ENCODE results near the gene TMEM129.
A peak's percentile ranks its signal among the peaks of the same experiment; 100 is the strongest.
"Not testable (repeated sequence)": the region's sequence is repeated elsewhere in the genome, so short reads cannot be mapped to it uniquely, and the experiment has no call there.

Gene TMEM129

GRCh38 chr4:1718095-1718850, 2.9 kb downstream of the TMEM129 start:
- DNase-seq, result no peak

DNA sequence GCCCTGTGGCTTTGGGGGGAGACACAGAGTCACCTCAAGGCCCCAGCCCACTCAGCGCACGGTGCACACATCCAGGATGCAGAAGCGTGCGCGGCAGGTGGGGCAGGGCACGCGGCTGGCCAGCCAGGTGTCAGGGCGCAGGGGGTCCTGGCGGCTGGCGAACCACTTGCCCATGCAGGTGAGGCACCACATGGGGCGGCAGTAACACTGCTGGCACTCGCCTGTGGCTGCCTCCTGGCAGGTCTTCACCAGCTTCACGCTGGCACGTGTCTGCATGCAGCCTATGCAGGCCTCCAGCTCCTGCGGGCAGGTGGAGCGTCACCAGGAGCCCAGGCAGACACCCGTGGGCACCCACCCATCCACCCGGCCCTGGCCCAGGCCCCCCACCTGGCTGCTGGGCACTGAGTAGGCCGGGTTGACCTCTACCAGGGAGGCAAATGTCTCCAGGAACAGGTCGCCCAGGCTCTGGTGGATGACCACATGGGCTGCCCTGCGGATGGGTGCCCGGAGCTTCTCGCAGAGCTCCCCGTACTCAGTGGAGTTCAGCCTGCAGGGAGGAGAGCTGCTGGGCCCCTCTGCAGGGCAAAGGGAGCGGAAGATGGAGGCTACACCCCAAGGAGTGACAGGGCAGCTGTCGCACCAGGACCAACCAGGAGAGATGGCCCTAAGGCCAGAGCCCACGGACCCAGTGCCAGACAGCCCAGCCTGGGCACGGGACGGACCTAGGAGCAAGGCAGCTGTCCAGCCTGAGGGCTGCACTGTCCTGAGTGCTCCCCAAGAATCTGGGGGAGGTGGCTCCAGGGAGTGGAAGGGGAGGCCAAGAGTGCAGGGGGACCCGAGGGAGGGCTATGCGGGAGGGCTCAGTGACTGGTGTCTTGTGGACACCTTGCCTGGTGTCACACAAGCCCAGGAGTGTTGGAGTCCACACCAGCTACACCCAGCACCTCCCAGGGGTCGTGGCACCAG, 3.7 kb downstream of the TMEM129 start:
- DNase-seq, result peak; percentile 59

DNA sequence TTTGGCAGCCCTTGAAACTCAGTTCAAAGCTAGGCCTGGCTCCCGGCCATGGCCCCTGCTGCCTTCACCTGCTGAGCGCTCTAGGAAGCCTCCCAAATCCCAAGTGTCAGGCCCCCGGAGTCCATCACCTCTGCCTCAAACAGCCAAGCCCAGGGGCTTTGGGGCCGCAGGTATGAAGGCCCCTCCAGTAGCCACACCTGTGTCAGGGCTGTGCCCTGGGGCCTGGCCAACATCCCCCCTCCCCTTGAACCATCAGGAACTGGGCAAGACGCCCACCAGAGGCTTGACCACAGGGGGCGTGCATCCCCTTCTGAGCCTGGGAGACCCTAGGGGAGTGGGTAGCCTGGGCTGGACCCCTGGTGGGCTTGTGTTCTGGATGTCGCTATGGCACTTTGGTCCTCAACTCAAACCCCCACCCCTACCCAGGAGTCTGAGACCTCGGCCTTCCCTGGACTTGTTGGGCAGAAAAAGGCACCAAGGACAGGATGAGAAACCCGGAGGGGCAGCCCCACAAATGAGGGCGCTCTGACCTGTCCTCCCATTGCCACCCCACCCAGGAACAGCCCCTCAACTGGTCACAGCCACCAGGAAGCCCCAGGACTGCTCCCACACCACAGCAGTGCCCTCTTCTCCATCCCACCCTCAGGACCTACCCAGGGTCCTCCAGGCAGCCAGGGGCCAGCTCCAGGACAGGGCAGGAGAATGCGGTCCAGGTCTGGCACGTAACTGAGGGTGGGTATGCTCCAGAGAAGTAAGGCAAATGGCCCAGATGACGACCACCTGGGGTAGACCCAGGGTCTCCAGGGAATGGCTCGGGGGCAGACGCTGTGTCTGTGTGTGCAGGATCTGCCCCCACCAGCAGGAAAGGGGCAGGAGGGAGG, 4.8 kb downstream of the TMEM129 start:
- DNase-seq, result no peak

DNA sequence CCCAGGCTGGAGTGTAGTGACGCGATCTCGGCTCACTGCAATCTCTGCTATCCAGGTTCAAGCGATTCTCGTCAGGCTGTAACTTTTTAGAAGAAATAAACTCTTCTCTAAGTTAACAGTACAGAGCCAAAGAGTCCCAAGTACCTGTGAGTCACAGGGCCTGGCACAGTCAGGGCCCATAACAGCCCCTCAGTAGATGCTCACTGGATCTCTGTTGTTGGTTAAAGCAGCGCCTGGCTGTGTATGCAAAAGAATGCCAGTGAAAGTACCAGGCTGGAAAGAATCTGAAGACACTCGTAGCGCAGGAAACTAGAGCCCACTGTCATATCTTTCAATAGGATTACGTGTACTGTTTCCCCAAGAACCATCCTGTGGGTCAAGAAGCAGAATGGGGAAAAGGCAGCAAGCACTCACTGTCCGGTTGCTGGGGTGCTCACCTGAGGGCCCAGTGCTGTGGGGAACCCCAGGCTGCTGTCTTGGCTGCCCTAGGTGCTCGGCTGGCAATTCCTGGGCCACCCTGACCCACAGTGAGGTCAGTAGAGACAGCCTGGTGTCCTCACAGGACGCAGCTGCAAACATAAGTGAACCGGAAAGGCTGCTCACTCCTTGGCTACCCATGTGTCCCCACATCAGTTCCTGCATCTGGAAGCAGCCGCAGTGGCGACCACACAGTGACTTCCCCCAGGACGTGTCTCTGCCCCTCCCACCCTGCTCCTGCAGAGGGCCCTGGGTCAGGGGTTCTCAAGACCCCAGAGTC, 5.9 kb downstream of the TMEM129 start:
- DNase-seq, result no peak

DNA sequence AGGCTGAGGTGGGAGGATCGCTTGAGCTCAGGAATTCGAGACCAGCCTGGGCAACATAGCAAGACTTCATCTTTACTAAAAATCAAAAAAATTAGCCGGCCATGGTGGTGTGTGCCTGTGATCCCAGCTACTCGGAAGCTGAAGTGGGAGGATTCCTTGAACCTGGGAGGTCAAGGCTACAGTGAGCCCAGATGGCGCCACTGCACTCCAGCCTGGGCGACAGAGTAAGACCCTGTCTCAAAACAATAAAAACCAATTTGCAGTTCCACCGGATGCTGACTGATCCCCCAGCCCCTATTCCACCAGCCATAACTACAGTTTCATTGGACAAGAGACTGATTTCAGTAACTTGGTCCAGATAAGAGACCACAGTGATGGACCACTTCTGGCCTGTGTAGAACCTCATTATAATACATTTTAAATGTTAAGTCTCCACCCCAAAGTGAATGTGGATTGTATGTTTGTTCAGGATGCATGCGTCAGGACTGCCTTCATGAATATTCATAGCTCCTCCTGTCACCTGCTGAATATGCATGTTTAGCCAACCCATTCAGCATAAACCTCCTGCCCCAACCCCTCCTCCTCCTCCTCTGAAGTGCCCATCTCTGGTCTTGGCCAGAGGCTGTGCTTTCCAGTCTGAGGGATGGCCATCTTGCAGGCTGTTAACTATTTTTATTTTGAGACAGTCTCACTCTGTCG, 6.7 kb downstream of the TMEM129 start:
- DNase-seq, result no peak

GRCh38 chr4:1713003-1713851, 7.9 kb downstream of the TMEM129 start:
- DNase-seq, result no peak

GRCh38 chr4:1712216-1713002, 8.7 kb downstream of the TMEM129 start, which contains the start of gene SLBP:
TSS of gene SLBP (minus strand) at chr4:1712319. CDS start at chr4:1712188, 131 bp downstream.
- peak; percentile 98 for DNase-seq

DNA sequence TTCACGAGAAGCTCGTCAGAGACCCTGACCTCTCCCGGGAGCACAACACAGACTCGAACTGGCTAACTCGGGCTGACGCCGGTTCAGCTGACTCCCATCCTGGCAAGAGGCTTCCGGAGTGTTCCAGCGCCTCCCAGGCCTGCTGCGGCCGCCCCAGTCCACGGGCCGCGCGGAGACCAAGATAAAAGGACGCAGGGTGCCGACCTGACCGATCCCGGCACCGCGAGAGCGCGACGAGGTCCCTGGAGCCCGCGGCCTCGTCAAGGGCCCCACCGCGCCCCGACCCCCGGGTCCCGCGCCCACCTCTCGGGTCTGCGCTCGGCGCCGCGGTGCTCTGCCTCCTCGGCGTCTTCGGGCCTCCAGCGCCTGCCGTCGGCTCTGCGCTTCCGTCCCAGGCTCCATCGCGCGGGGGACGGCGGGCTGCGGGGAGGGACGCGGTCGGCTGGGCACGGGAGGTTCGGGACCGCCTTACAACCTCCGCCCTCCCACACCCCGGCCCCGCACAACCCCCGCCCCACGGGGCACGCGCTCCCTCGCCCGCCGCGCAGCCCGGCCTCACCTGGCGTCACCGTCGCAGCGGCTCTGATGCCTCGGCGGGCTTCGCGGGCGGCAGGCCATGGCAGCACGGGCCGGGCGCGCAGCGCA, 9.4 kb downstream of the TMEM129 start:
- no peak for DNase-seq

GRCh38 chr4:1711055-1711570, 10.0 kb downstream of the TMEM129 start:
- peak; percentile 79 for DNase-seq

DNA sequence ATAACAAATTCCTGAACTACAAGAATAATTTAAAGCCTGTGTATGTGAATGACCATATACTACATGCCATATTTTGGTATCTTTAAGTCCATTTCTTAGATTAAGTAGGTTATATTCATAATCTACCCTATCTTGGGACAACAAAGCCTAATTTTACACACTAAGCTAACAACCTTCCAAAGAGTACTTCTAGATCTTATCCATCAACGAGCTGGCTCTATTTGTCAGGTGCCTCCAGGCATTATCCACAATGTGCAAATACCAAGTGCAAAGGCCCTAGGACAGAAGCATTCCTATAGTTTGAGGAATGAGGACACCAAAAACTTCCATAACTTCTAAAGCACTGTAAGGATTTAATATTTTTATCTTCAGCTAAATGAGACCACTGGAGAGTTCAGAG, 12.5 kb downstream of the TMEM129 start:
- no peak for DNase-seq

GRCh38 chr4:1706358-1706757, 14.8 kb downstream of the TMEM129 start:
- DNase-seq, result no peak

DNA sequence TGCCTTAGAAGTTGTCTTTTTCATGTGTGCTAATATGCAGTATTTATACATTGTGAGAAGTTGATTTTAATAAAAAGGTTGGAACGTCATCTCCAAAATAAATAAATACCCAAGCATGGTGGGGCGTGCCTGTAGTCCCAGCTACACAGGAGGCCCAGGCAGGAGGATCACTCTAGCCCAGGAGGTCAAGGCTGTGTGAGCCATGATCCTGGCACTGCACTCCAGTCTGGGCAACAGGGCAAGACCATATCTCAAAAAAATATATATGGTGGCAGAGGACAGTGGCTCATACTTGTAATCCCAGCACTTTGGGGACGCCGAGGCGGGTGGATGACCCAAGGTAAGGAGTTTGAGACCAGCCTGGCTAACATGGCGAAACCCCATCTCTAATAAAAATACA, 15.4 kb downstream of the TMEM129 start:
- no peak for DNase-seq

- no peak for DNase-seq
Observed at GRCh38 chr4:1703867-1704266, 17.3 kb downstream of the TMEM129 start.

- DNase-seq, result not testable (repeated sequence)
Observed at GRCh38 chr4:1701671-1702070, 19.5 kb downstream of the TMEM129 start.

DNA sequence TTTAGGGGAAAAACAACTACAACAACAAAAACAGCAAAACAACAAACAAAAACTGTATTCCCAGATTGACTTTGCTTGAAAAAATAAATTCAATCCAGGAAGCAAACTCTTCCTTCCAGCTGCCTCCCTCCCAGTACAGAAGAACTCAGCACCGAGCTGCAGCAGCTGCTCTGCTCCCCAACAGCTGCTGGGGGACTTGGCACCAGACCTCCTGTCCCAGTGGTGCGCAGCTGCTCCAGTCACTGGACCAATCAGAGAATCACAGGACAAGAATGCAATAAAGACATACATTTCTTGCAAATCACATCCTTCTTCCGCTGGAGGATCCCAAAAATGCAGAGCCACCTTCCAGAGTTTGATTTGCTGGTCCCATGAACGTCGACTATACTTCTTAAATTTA, 25.2 kb downstream of the TMEM129 start:
- no peak for DNase-seq

DNA sequence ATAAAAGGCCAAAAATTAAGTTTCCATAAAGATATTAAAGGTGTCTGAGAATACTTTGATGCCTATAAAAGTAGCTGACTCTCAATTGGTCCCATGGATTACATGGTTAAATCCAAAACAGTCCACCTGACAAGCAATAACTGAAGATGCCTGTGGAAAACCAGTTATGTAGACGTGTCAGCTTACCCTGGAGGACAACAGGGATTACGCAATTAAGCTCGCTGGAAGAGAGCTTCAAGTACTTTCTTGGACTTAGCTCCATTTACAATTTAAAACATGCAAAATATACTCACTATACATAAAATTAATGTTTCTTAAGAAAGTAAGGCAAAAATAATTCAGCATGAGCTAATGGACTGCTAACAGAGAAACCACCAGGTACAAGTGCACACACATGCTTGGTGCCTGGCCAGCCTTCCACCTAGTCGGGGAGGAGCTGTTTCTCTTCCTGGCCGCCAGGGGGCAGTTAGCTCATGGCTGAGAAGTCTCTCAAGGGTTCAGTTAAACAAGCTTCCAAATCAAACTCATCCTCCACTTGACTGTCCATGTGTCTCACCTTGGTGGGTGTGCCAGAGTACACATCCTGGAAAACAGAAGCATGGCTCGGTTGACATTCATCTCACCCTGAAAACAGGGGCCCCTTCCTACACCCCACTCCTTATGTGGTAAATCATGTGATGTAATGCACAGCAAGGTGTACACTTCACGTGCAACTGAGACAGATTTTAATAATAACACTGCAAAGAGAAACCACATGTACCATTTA, 27.8 kb downstream of the TMEM129 start:
- DNase-seq, result peak; percentile 84

GRCh38 chr4:1691737-1692373, 29.3 kb downstream of the TMEM129 start:
- no peak for DNase-seq

Data from activated CD8-positive, alpha-beta memory T cell treated with anti-CD3 and anti-CD28 coated beads for 24 hours (primary cell).